H1 (cell line): Measurements from ENCODE around the gene CCDC138. TPM values are rescaled to one million over a fixed set of nuclear protein-coding genes. Genes with fewer than 3 reads are reported as not detected.

Source experiments
- CTCF ChIA-PET: fragments of 300-600 bp; sonication (Branson Sonifier 250); formaldehyde crosslinking; loops from one replicate; lab custom pipeline; 2021; ENCODE audit not compliant: partially characterized antibody; lab: Charles Lee
- POLR2A ChIA-PET: fragments of 300-600 bp; sonication (Branson Sonifier 250); formaldehyde crosslinking; loops from one replicate; lab custom pipeline; 2021; ENCODE audit warnings: inconsistent platforms; ENCODE audit not compliant: partially characterized antibody; lab: Charles Lee
- DNase-seq, 2 experiments: peaks; one replicate each; pipeline versions ENCODE4 v3.0.0 to v3.0.0-alpha.2; 2010 to 2022; ENCODE audit warnings: low spot score in 2 of 2, low read depth in 1 of 2, mixed read lengths in 1 of 2
- FAIRE-seq: peaks from 2 replicates; lab custom pipeline; 2011; peaks lifted over from hg19 to GRCh38; lab: Jason Lieb, UNC
- H2AFZ ChIP-seq: 2 replicates; pipeline ENCODE4 v1.8.1; 2012; ENCODE audit warnings: low read length, inconsistent platforms
- H2AK5ac ChIP-seq: 2 replicates; pipeline ENCODE4 v1.6.1; 2013; ENCODE audit warnings: low read depth, low read length
- H2BK120ac ChIP-seq: replicated peaks from 2 replicates; pipeline ENCODE3; 2013; ENCODE audit warnings: low read depth, low read length, inconsistent platforms
- H2BK12ac ChIP-seq: 2 replicates; pipeline ENCODE4 v1.6.1; 2013; ENCODE audit warnings: low read depth, low read length
- H2BK15ac ChIP-seq: 2 replicates; pipeline ENCODE4 v1.6.1; 2013; ENCODE audit warnings: low read length
- H2BK20ac ChIP-seq: 2 replicates; pipeline ENCODE4 v1.6.1; 2013; ENCODE audit warnings: low read length
- H2BK5ac ChIP-seq: 2 replicates; pipeline ENCODE4 v1.6.1; 2013; ENCODE audit warnings: low read depth, low read length
- H3K14ac ChIP-seq: 2 replicates; pipeline ENCODE4 v1.6.1; 2013; ENCODE audit warnings: inconsistent platforms; ENCODE audit not compliant: insufficient read length
- H3K18ac ChIP-seq: 2 replicates; pipeline ENCODE4 v1.6.1; 2013; ENCODE audit warnings: low read length; ENCODE audit errors: extremely low read depth
- H3K23ac ChIP-seq: 2 replicates; pipeline ENCODE4 v1.6.1; 2013; ENCODE audit warnings: inconsistent platforms; ENCODE audit not compliant: insufficient read length
- H3K23me2 ChIP-seq: 2 replicates; pipeline ENCODE4 v1.6.1; 2013; ENCODE audit warnings: low read depth, low read length
- H3K27ac ChIP-seq: 2 replicates; pipeline ENCODE4 v1.6.1; 2011; ENCODE audit warnings: low read depth, low read length, inconsistent platforms
- H3K27me3 ChIP-seq, 4 experiments: replicated peaks in 1 of 4; 1 replicate in 1 of 4; 2 replicates in 3 of 4; pipeline versions ENCODE4 v1.6.1 to v1.8.1; 2011 to 2013; ENCODE audit warnings: low read length in 3 of 4, mild to moderate bottlenecking in 3 of 4, inconsistent platforms in 2 of 4, mixed read lengths in 2 of 4, moderate library complexity in 1 of 4; ENCODE audit not compliant: control insufficient read depth in 3 of 4, insufficient read depth in 3 of 4; ENCODE audit errors: extremely low read depth in 1 of 4
- H3K36me3 ChIP-seq, 4 experiments: 2 replicates each; pipeline versions ENCODE4 v1.6.1 to v1.8.1; 2011 to 2013; ENCODE audit warnings: mild to moderate bottlenecking in 4 of 4, low read length in 3 of 4, moderate library complexity in 2 of 4, control low read depth in 1 of 4, inconsistent platforms in 1 of 4; ENCODE audit not compliant: insufficient read depth in 4 of 4, control insufficient read depth in 2 of 4
- H3K4ac ChIP-seq: replicated peaks from 2 replicates; pipeline ENCODE3; 2013; ENCODE audit warnings: low read length, low read depth, mixed read lengths, inconsistent platforms; ENCODE audit not compliant: insufficient read length
- H3K4me1 ChIP-seq, 4 experiments: replicated peaks in 1 of 4; 1 replicate in 1 of 4; 2 replicates in 3 of 4; pipeline versions ENCODE4 v1.6.1 to v1.8.1; 2011 to 2013; ENCODE audit warnings: low read length in 3 of 4, inconsistent platforms in 2 of 4, mixed read lengths in 1 of 4; ENCODE audit not compliant: insufficient read depth in 4 of 4, control insufficient read depth in 3 of 4
- H3K4me2 ChIP-seq, 2 experiments: 2 replicates each; pipeline versions ENCODE4 v1.6.1 to v1.8.1; 2011 to 2013; ENCODE audit warnings: low read depth in 2 of 2, low read length in 2 of 2, control low read depth in 1 of 2, inconsistent platforms in 1 of 2, mild to moderate bottlenecking in 1 of 2; ENCODE audit not compliant: insufficient read depth in 1 of 2
- H3K4me3 ChIP-seq, 4 experiments: fragments of 200-600, 300-600 bp in 1 of 4; sonication (generic), shearing (Covaris generic), sonication (Bioruptor Twin) in 1 of 4; 2 replicates each; pipeline versions ENCODE4 v1.5.1 to v1.8.1; 2011 to 2016; ENCODE audit warnings: low read length in 4 of 4, low read depth in 3 of 4, control low read depth in 2 of 4, inconsistent platforms in 2 of 4, mild to moderate bottlenecking in 2 of 4, mixed read lengths in 1 of 4, moderate library complexity in 1 of 4; ENCODE audit not compliant: insufficient read depth in 2 of 4; ENCODE audit errors: extremely low read depth in 1 of 4
- H3K56ac ChIP-seq: replicated peaks from 2 replicates; pipeline ENCODE3; 2013; ENCODE audit warnings: low read depth, mild to moderate bottlenecking, mixed read lengths, low read length, inconsistent platforms; ENCODE audit not compliant: insufficient read length
- H3K79me1 ChIP-seq: 2 replicates; pipeline ENCODE4 v1.6.1; 2013; ENCODE audit warnings: low read depth, low read length, control low read depth
- H3K79me2 ChIP-seq, 2 experiments: 2 replicates each; pipeline versions ENCODE4 v1.6.1 to v1.8.1; 2012 to 2013; ENCODE audit warnings: low read length in 2 of 2, mild to moderate bottlenecking in 2 of 2, inconsistent platforms in 1 of 2; ENCODE audit not compliant: insufficient read depth in 2 of 2, control insufficient read depth in 1 of 2
- H3K9ac ChIP-seq, 4 experiments: replicated peaks in 1 of 4; 1 replicate in 1 of 4; 2 replicates in 3 of 4; pipeline versions ENCODE4 v1.6.1 to v1.8.1; 2011 to 2013; ENCODE audit warnings: low read depth in 3 of 4, low read length in 3 of 4, control low read depth in 2 of 4, mild to moderate bottlenecking in 2 of 4, moderate library complexity in 2 of 4, inconsistent platforms in 1 of 4; ENCODE audit errors: extremely low read depth in 1 of 4
- H3K9me3 ChIP-seq, 2 experiments: 2 replicates each; pipeline versions ENCODE4 v1.6.1 to v1.8.1; 2012 to 2013; ENCODE audit warnings: mild to moderate bottlenecking in 2 of 2, moderate library complexity in 2 of 2, control low read depth in 1 of 2, inconsistent platforms in 1 of 2, low read depth in 1 of 2, low read length in 1 of 2, mixed read lengths in 1 of 2; ENCODE audit not compliant: insufficient read depth in 2 of 2
- H4K20me1 ChIP-seq, 2 experiments: replicated peaks in 1 of 2; 2 replicates each; pipeline versions ENCODE3 to v1.8.1; 2011 to 2013; ENCODE audit warnings: inconsistent platforms in 2 of 2, low read length in 2 of 2, mild to moderate bottlenecking in 1 of 2; ENCODE audit not compliant: insufficient read depth in 2 of 2, control insufficient read depth in 1 of 2
- H4K5ac ChIP-seq: 2 replicates; pipeline ENCODE4 v1.6.1; 2013; ENCODE audit warnings: low read length, low read depth, mixed read lengths, inconsistent platforms; ENCODE audit not compliant: insufficient read length
- H4K8ac ChIP-seq: 2 replicates; pipeline ENCODE4 v1.8.0; 2013; ENCODE audit warnings: mild to moderate bottlenecking, moderate library complexity, low read length, inconsistent platforms; ENCODE audit not compliant: insufficient read depth; ENCODE audit errors: extremely low read depth
- H4K91ac ChIP-seq: replicated peaks from 2 replicates; pipeline ENCODE3; 2013; ENCODE audit warnings: low read length, mixed read lengths, inconsistent platforms; ENCODE audit not compliant: insufficient read length
- GABPA ChIP-seq: IDR thresholded peaks from 2 replicates; pipeline ENCODE4 v1.6.1; 2011; ENCODE audit warnings: mild to moderate bottlenecking, low read length, moderate library complexity, borderline replicate concordance; ENCODE audit not compliant: insufficient read depth
- KDM1A ChIP-seq: fragments of 200-600, 300-600 bp; sonication (generic); IDR thresholded peaks from 2 replicates; pipeline ENCODE4 v1.7.1; 2016; ENCODE audit warnings: mild to moderate bottlenecking, low read length, borderline replicate concordance
- NRF1 ChIP-seq: IDR thresholded peaks from 2 replicates; pipeline ENCODE4 v1.6.1; 2011; ENCODE audit warnings: mild to moderate bottlenecking, low read depth, low read length, improper control_type of control experiment
- SP1 ChIP-seq: IDR thresholded peaks from 2 replicates; pipeline ENCODE4 v1.6.1; 2011; ENCODE audit warnings: low read depth, low read length
- SP2 ChIP-seq: IDR thresholded peaks from 2 replicates; pipeline ENCODE4 v1.6.1; 2012; ENCODE audit warnings: mild to moderate bottlenecking, low read length, inconsistent platforms
- TEAD4 ChIP-seq: IDR thresholded peaks from 2 replicates; pipeline ENCODE4 v1.6.1; 2012; ENCODE audit warnings: low read depth, low read length, inconsistent platforms, mixed read lengths
- ZNF274 ChIP-seq: IDR thresholded peaks from 2 replicates; pipeline ENCODE4 v1.7.0; 2012; ENCODE audit warnings: low read length, borderline replicate concordance; ENCODE audit errors: extremely low read depth
- WGBS, 2 experiments: shearing (Covaris generic) in 1 of 2; methylation state at CpG; one replicate each; pipeline versions ENCODE4 v1.1.6 to v1.1.7; 2013 to 2015; ENCODE audit warnings: low lambda C conversion rate in 2 of 2, mixed read lengths in 2 of 2, inconsistent platforms in 1 of 2, low coverage in 1 of 2, missing lambda C conversion rate in 1 of 2; ENCODE audit not compliant: insufficient replicate concordance in 2 of 2, insufficient coverage in 1 of 2, insufficient read length in 1 of 2; ENCODE audit errors: extremely low coverage in 1 of 2, missing lambda C conversion rate in 1 of 2; 5-methylcytosine and 5-hydroxymethylcytosine counted together
- polyA plus RNA-seq, 7 experiments: library from polyadenylated mRNA; depleted of rRNA in 3 of 7; stranded (reverse) in 5 of 7; unstranded in 2 of 7; fragments of >200 nt in 5 of 7; fragments of 200-250 nt in 2 of 7; gene quantifications; 1 replicate in 5 of 7; 2 replicates in 1 of 7; 4 replicates in 1 of 7; pipeline versions ENCODE4 v1.2.1 to v1.2.3, GENCODE V29; 2011 to 2013; ENCODE audit warnings: missing spikeins in 2 of 7, mixed read lengths in 2 of 7
- total RNA-seq: library from RNA; stranded (reverse); fragmentation: NEBNext Ultra II Directional; extraction: Animal tissue kit (Norgen Biotek cat#: 25700); gene quantifications from 2 replicates; pipeline ENCODE4 v1.2.1, GENCODE V29; 2021
- TF ChIP-seq, protein P1 (sequence below): IDR thresholded peaks from 2 replicates; pipeline ENCODE4 v1.6.1; 2012; ENCODE audit warnings: inconsistent platforms

The CCDC138 gene
- total and polyA plus RNA-seq, 2 of the 8 experiments (the other 6 are each of a cell fraction or from before 2014, with no cell fraction given) = 8.3 to 29.8 TPM

DNA sequence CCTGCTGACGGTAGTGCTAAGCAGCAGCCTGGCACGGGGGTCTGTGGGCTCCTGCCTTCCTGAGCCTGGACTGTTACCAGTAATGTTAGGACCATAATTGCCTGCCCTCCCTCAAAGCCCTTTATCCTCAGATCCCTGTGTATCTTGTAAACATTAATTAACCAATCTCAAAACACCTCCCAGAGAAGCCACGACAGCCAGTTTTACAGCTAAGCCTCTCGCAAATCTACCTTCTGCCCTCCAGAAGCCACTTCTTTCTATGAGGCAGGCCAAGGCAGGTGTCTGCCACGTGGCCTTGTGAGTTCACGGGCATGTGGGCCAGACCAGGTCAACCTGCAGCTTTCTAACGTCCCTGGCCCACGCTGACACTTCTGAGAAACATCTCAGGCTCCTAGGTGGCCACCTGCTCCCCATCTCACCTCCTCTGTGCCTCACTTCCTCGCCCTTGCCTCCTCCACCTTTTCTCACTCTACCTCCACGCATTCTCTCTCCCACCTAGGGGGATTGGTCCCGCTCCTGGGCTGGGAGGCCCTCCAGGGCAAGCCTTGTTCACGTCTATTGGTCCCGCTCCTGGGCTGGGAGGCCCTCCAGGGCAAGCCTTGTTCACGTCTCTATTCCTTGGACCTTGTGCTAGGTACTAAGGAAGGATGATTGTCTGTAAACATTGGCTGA is 138.1 kb downstream of the CCDC138 start:
- Histone ChIP-seq H2BK120ac (no peak overlapping the region), H3K79me1 (no peaks in the 10 kb centered on the region), H2BK12ac (no peak overlapping the region), H4K20me1 (no peaks in the 10 kb centered on the region), H3K4me1 (no peaks in the 10 kb centered on the region; a peak in 1 of 7 replicates), H3K14ac (no peak overlapping the region), H2AFZ (no peak overlapping the region), H4K8ac (no peak overlapping the region), H3K18ac (no peak overlapping the region), H3K27ac (no peak overlapping the region), H3K4me3 (no peak overlapping the region), H3K4me2 (no peak overlapping the region), H2BK15ac (no peak overlapping the region), H3K9ac (no peak overlapping the region), H2BK20ac (no peak overlapping the region), H2BK5ac (no peak overlapping the region), H3K79me2 (no peaks in the 10 kb centered on the region), H4K91ac (no peak overlapping the region), H3K36me3 (no peaks in the 10 kb centered on the region), H3K23ac (no peak overlapping the region), H2AK5ac (no peak overlapping the region), H3K4ac (no peak overlapping the region), H4K5ac (no peak overlapping the region), H3K27me3 (no peaks in the 10 kb centered on the region), H3K23me2 (no peaks in the 10 kb centered on the region), H3K9me3 (no peaks in the 10 kb centered on the region), H3K56ac (no peak overlapping the region)
- ChIA-PET CTCF (interaction anchor here (1.0 to 1.4 kb wide), 4 partner anchors 21 to 76 kb away, joined by 3 to 8 read pairs (median 3); partner anchors contain the start of gene EDAR), POLR2A (no interaction called here)
- DNase-seq (no peak), FAIRE-seq (no peak)
- no peak for TF ChIP-seq SP1
- TF ChIP-seq GABPA = no peak
- TF ChIP-seq NRF1 = no peak
- TF ChIP-seq, protein P1, sequence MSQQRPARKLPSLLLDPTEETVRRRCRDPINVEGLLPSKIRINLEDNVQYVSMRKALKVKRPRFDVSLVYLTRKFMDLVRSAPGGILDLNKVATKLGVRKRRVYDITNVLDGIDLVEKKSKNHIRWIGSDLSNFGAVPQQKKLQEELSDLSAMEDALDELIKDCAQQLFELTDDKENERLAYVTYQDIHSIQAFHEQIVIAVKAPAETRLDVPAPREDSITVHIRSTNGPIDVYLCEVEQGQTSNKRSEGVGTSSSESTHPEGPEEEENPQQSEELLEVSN = no peak
- TF ChIP-seq ZNF274 = no peak
- no peak for TF ChIP-seq SP2
- no peak for TF ChIP-seq TEAD4
- no peak for TF ChIP-seq KDM1A
- WGBS, 2 experiments = 82% methylated on average over 14 of the region's 14 CpGs; no CpG with 5 or more reads in 1 of the 2 experiments
